Trophoblast cell (in vitro differentiated cells and primary cell): ENCODE measurements around the gene APOL1.
A peak's percentile ranks its signal among the peaks of the same experiment; 100 is the strongest.

Experiments
- DNase-seq, 2 donors: peaks; one replicate each; pipeline ENCODE4 v3.0.0-alpha.2; 2016
- H2AFZ ChIP-seq: 2 replicates; pipeline ENCODE4 v1.6.1; 2013; ENCODE audit warnings: low read length, moderate library complexity, mild to moderate bottlenecking; ENCODE audit not compliant: insufficient read depth, poor library complexity
- H2AK5ac ChIP-seq: 2 replicates; pipeline ENCODE4 v1.6.1; 2013; ENCODE audit warnings: mild to moderate bottlenecking, low read length
- H2BK120ac ChIP-seq: 2 replicates; pipeline ENCODE4 v1.6.1; 2013; ENCODE audit warnings: low read length, mild to moderate bottlenecking, moderate library complexity; ENCODE audit not compliant: insufficient read depth, poor library complexity
- H2BK12ac ChIP-seq: 2 replicates; pipeline ENCODE4 v1.6.1; 2013; ENCODE audit warnings: mild to moderate bottlenecking, low read length, moderate library complexity
- H2BK5ac ChIP-seq: 2 replicates; pipeline ENCODE4 v1.6.1; 2013; ENCODE audit warnings: low read length, low read depth, moderate library complexity, mild to moderate bottlenecking; ENCODE audit not compliant: poor library complexity
- H3K14ac ChIP-seq: 2 replicates; pipeline ENCODE4 v1.6.1; 2013; ENCODE audit warnings: mild to moderate bottlenecking, low read length
- H3K18ac ChIP-seq: 2 replicates; pipeline ENCODE4 v1.6.1; 2013; ENCODE audit warnings: mild to moderate bottlenecking, low read length
- H3K23ac ChIP-seq: 2 replicates; pipeline ENCODE4 v1.6.1; 2013; ENCODE audit warnings: low read length
- H3K27ac ChIP-seq: 2 replicates; pipeline ENCODE4 v1.5.1; 2013; ENCODE audit warnings: low read depth, mild to moderate bottlenecking, inconsistent platforms, low read length, moderate library complexity
- H3K27me3 ChIP-seq: 2 replicates; pipeline ENCODE4 v1.6.1; 2013; ENCODE audit warnings: inconsistent platforms, mild to moderate bottlenecking, low read length, moderate library complexity; ENCODE audit not compliant: insufficient read depth
- H3K36me3 ChIP-seq, 2 experiments: 1 replicate in 1 of 2; 2 replicates in 1 of 2; pipeline ENCODE4 v1.6.1; 2013; ENCODE audit warnings: low read length in 2 of 2, mild to moderate bottlenecking in 2 of 2, moderate library complexity in 1 of 2; ENCODE audit not compliant: insufficient read depth in 2 of 2, control insufficient read depth in 1 of 2
- H3K4ac ChIP-seq: 2 replicates; pipeline ENCODE4 v1.6.1; 2013; ENCODE audit warnings: low read depth, mild to moderate bottlenecking, low read length, moderate library complexity
- H3K4me1 ChIP-seq, 2 experiments: 1 replicate in 1 of 2; 2 replicates in 1 of 2; pipeline ENCODE4 v1.6.1; 2013; ENCODE audit warnings: low read length in 2 of 2, mild to moderate bottlenecking in 2 of 2, moderate library complexity in 1 of 2; ENCODE audit not compliant: insufficient read depth in 2 of 2, control insufficient read depth in 1 of 2
- H3K4me2 ChIP-seq: 2 replicates; pipeline ENCODE4 v1.6.1; 2013; ENCODE audit warnings: inconsistent platforms, mild to moderate bottlenecking, low read length, moderate library complexity
- H3K4me3 ChIP-seq: 2 replicates; pipeline ENCODE4 v1.5.1; 2013; ENCODE audit warnings: mild to moderate bottlenecking, low read depth, low read length, inconsistent platforms
- H3K79me1 ChIP-seq: one replicate; pipeline ENCODE4 v1.6.1; 2013; ENCODE audit warnings: low read length
- H3K79me2 ChIP-seq: 2 replicates; pipeline ENCODE4 v1.6.1; 2013; ENCODE audit warnings: low read length, mild to moderate bottlenecking; ENCODE audit not compliant: control insufficient read depth, insufficient read depth, poor library complexity
- H3K9ac ChIP-seq: 2 replicates; pipeline ENCODE4 v1.6.1; 2013; ENCODE audit warnings: mild to moderate bottlenecking, low read length
- H3K9me3 ChIP-seq: 2 replicates; pipeline ENCODE4 v1.6.1; 2013; ENCODE audit warnings: low read depth, mild to moderate bottlenecking, control low read depth, inconsistent platforms, low read length; ENCODE audit not compliant: insufficient read depth
- H4K12ac ChIP-seq: 2 replicates; pipeline ENCODE4 v1.6.1; 2013; ENCODE audit warnings: low read depth, mild to moderate bottlenecking, low read length, moderate library complexity
- H4K8ac ChIP-seq: 2 replicates; pipeline ENCODE4 v1.6.1; 2013; ENCODE audit warnings: low read depth, mild to moderate bottlenecking, low read length, moderate library complexity
- H4K91ac ChIP-seq: one replicate; pipeline ENCODE4 v1.6.1; 2013; ENCODE audit warnings: low read depth, mild to moderate bottlenecking, low read length, moderate library complexity
- WGBS: extraction: QIAGEN DNeasy Blood & Tissue Kit; methylation state at CpG from one replicate; pipeline ENCODE4 v1.1.7; 2013; ENCODE audit warnings: missing lambda C conversion rate; ENCODE audit not compliant: insufficient read length, insufficient coverage; ENCODE audit errors: extremely low coverage; 5-methylcytosine and 5-hydroxymethylcytosine counted together

APOL1 gene

DNA sequence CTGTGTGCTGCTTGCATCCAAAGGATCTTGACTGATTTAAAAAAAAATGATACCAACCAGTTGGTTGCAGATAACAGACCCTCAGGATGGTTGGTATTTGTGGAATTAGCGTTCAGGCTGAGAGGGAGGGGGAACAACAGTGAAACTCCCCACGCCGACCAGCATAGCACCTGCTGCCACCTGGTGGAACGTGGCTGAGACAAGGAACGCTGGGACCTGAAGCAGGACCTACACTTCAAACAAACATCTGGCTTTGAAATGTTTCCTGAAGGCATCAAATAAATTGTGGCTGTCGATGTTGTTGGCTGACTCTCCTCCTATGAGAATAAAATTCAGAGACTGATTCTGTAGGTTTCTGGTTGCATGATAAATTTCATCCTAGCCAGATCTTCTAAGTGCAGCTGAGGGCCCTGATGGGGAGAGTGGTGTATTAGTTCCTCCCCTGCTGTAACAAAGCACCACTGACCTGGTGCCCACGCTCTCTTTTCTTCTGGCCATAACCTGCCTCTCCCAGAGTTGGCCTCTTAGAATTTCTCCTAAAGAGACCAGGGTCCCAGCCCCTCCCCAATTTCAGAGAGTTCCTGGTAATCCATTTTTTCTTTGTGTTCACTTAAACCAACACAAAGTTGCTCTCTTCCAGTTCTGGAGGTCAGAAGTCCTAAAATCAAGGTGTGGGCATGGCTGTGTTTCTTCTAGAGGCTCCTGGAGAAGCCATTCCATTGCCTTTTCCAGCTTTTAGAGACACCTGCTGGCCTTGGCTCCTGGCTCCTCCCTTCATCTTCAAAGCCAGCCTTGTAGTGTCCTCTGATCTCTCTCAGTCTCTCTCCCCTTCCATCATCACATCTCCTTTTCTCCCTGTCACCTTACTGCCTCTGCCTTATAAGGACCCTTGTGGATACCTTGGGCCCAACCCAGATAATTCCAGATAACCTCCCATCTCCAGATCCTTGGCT lies 30.9 kb upstream of the APOL1 start:
- Histone ChIP-seq H3K27ac (no peak overlapping the region), H3K18ac (no peak overlapping the region), H2AFZ (no peak overlapping the region), H3K79me2 (no peaks in the 10 kb centered on the region), H4K8ac (no peak overlapping the region), H2BK12ac (no peak overlapping the region), H3K36me3 (no peaks in the 10 kb centered on the region), H3K23ac (no peak overlapping the region), H2AK5ac (no peak overlapping the region), H3K4me3 (no peak overlapping the region), H2BK5ac (no peak overlapping the region), H4K91ac (no peak overlapping the region), H3K79me1 (no peaks in the 10 kb centered on the region), H3K4me2 (no peak overlapping the region), H3K4me1 (no peaks in the 10 kb centered on the region), H3K9me3 (peaks cover 2% of the 10 kb centered on the region), H3K27me3 (no peaks in the 10 kb centered on the region), H3K14ac (no peak overlapping the region), H3K9ac (no peak overlapping the region), H3K4ac (no peak overlapping the region), H4K12ac (no peak overlapping the region), H2BK120ac (no peak overlapping the region)
- no CpG with 5 or more reads among the region's 7 CpGs for WGBS
- DNase-seq = peak; percentile 63 to 80

DNA sequence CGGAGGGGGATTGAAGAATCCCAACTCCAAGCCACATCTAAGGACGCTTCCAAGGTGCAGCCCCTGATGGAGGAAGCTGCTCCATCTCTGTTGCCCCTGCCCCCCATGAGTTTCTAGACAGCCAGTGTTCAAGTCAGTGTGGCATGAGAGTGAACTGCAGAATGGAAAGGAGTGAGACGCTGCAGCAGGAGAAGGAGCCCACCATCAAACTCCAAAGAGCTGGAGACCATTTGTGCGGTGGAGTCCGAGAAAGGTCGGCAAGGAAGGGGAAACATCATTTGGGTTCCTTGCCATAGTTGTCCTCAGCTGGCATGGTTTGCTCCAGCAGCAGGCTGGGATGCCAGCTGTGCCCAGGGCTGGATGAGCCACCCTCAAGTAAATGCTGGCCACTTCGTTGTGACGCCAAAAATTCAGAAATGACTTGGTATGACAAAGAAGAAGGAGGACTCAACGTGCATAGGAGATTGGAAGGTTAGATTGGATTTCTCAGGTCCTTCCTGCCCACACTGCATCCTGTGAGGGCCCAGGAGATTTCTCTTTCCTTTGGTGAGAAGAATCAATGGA lies 30.0 kb upstream of the APOL1 start:
- no peak overlapping the region for H3K23ac ChIP-seq
- no peaks in the 10 kb centered on the region for H3K79me1 ChIP-seq
- H3K14ac ChIP-seq = no peak overlapping the region
- no peak overlapping the region for H4K91ac ChIP-seq
- no peak overlapping the region for H2AFZ ChIP-seq
- H2AK5ac ChIP-seq = no peak overlapping the region
- no peaks in the 10 kb centered on the region for H3K27me3 ChIP-seq
- peaks cover 5% of the 10 kb centered on the region for H3K9me3 ChIP-seq
- no peak overlapping the region for H3K4ac ChIP-seq
- H2BK120ac ChIP-seq = no peak overlapping the region
- H3K9ac ChIP-seq = no peak overlapping the region
- no peak overlapping the region for H2BK12ac ChIP-seq
- WGBS = no CpG with 5 or more reads among the region's 9 CpGs
- no peak for DNase-seq
- no peak overlapping the region for H2BK5ac ChIP-seq
- no peak overlapping the region for H3K4me2 ChIP-seq
- no peak overlapping the region for H3K27ac ChIP-seq
- no peak overlapping the region for H3K18ac ChIP-seq
- no peak overlapping the region for H3K4me3 ChIP-seq
- no peaks in the 10 kb centered on the region for H3K79me2 ChIP-seq
- H4K12ac ChIP-seq = no peak overlapping the region
- H3K36me3 ChIP-seq = peaks cover 3 to 7% of the 10 kb centered on the region in 2 experiments
- no peaks in the 10 kb centered on the region for H3K4me1 ChIP-seq
- H4K8ac ChIP-seq = no peak overlapping the region

DNA sequence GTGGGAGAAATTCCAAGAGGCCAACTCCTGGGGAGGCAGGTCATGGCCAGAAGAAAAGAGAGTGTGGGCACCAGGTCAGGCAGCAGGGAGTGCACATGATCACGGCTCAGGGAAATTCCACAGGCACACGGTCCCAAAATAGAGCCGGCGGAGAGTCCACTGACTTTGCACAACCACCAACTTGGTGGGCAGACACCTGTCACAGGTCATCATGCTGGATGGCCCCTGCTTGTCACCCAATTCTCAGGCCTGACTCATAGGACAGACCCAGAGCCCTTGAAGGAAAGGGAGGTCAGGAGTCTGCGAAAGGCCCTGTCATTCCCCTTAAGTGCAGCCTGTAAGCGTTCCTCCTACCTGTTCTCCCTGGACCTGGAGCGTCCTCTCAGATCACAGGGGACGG lies 29.4 kb upstream of the APOL1 start:
- Histone ChIP-seq H3K27me3 (no peaks in the 10 kb centered on the region), H3K14ac (no peak overlapping the region), H4K8ac (no peak overlapping the region), H3K9ac (no peak overlapping the region), H4K12ac (no peak overlapping the region), H3K4me2 (no peak overlapping the region), H2AK5ac (no peak overlapping the region), H3K79me1 (no peaks in the 10 kb centered on the region), H3K23ac (no peak overlapping the region), H3K27ac (no peak overlapping the region), H2BK12ac (no peak overlapping the region), H3K36me3 (peaks cover 5 to 8% of the 10 kb centered on the region in 2 experiments), H3K18ac (no peak overlapping the region), H3K79me2 (no peaks in the 10 kb centered on the region), H3K9me3 (peaks cover 5% of the 10 kb centered on the region), H3K4me3 (no peak overlapping the region), H2BK5ac (no peak overlapping the region), H4K91ac (peak overlapping the region; percentile 34), H2BK120ac (no peak overlapping the region), H3K4ac (no peak overlapping the region), H3K4me1 (peaks cover 0 to 2% of the 10 kb centered on the region in 2 experiments), H2AFZ (no peak overlapping the region)
- DNase-seq = no peak
- no CpG with 5 or more reads among the region's 8 CpGs for WGBS

DNA sequence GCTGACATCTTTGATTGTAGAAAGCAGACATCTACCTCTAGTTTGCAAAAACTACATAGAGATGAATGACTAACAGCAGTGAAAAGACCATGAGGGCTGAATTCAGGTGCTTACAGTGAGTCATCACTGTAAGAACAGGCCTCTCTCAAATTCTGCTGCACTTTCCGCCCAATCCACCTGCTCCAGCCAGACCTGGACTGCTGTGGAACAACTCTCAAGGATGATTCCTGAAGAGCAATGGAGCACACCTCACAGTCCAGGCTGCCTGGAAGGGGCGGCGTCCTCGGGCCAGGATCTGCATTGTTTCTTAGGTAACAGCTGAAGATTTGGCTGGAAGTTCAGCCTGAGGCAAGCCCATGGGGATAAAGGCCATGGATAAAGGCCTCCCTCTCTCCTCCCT lies 28.7 kb upstream of the APOL1 start:
- no peak overlapping the region for H3K4me3 ChIP-seq
- H2AFZ ChIP-seq = no peak overlapping the region
- no peak overlapping the region for H3K23ac ChIP-seq
- H3K79me2 ChIP-seq = no peaks in the 10 kb centered on the region
- peak; percentile 55 to 63 for DNase-seq
- no peak overlapping the region for H3K27ac ChIP-seq
- no peak overlapping the region for H4K12ac ChIP-seq
- peaks cover 5 to 9% of the 10 kb centered on the region in 2 experiments for H3K4me1 ChIP-seq
- H3K27me3 ChIP-seq = no peaks in the 10 kb centered on the region
- no peak overlapping the region for H4K8ac ChIP-seq
- H3K14ac ChIP-seq = no peak overlapping the region
- H2AK5ac ChIP-seq = no peak overlapping the region
- H3K79me1 ChIP-seq = no peaks in the 10 kb centered on the region
- peaks cover 5 to 8% of the 10 kb centered on the region in 2 experiments for H3K36me3 ChIP-seq
- H3K9ac ChIP-seq = no peak overlapping the region
- no peak overlapping the region for H3K4me2 ChIP-seq
- H3K18ac ChIP-seq = no peak overlapping the region
- no peak overlapping the region for H4K91ac ChIP-seq
- no peak overlapping the region for H2BK12ac ChIP-seq
- WGBS = no CpG with 5 or more reads among the region's 4 CpGs
- H2BK5ac ChIP-seq = no peak overlapping the region
- H2BK120ac ChIP-seq = no peak overlapping the region
- H3K4ac ChIP-seq = no peak overlapping the region
- peaks cover 5% of the 10 kb centered on the region for H3K9me3 ChIP-seq
